Activated T-cell treated with anti-CD3 and anti-CD28 coated beads for 48 hours (primary cell): ENCODE measurements around the gene PHACTR3.

Source experiments
- DNase-seq: peaks from one replicate; pipeline ENCODE4 v3.0.0-alpha.2; 2020; ENCODE audit warnings: low read depth

Gene PHACTR3

DNA sequence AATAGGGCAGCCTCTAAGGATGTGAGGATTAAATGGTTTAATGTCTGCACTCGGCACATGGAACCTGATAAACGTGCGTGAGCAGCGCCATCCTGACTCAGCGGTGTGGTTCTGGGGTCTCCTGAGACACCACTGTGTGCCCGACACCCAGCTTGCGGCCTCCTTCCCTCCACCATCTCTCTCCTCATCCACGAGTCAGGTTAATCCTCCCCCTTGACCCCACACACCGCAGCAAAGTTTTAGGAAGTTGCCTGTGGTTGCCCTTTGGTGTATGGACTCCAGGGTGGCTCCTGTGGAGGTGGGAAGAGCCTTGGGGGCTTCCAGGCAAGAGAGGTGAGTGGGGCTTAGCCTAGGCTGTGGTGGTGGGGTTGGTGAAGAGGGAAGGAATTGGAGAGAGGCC, 68.2 kb downstream of the PHACTR3 start:
- no peak for DNase-seq

DNA sequence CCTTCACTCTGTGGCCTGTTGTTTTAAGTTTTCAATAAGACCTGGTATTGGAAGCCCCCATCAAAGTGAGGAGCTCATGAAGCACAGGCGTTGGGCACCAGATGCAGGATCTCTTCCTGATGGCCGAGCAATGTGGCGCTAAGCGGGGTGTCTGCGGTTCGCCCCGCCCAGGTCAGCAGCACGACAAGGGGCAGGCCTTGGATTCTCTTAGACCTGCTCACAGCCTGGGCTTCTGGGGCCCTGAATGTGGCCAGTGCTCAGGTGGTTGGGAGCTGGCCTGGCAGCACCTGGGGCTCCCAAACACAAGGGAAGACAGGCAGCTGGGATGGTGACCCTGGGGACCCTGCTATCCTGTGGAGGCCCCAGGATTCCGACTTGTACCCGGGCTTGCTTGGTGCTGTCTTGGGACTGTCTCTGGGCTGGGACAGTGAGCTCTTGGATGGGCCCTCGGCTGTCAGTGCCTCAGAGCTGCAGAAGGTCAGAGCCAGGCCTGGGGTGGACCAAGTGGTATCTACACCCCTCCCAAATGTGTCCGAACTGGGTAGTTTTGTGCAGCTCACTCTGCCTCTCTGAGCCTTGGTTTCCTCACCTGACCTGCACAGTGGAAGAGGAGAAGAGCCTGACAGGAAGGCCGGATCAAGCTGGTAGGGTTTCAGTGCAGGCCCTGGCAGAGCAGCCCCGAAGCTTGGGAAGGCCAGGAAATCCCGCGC, 69.1 kb downstream of the PHACTR3 start:
- DNase-seq = no peak

DNA sequence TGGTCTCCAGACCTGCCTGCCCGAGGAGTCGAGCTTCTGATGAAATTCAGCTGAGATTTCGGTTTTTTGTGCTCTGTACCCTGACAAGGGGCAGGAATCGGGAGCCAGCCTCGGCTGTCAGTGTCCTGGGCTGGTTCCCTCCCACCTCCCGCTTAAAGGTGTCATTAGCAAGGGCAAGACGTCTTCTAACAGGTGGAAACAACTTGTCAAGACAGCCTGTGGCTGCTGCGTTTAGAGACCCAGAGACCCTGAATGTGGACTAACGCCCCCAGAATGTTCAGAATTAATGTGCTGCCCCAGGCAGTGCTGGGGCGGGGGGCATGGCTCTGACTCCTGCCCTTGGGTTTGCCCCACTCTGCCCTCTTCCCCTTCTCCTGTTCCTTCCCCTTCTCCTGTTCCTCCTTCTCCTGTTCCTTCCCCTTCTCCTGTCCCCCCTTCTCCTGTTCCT, 69.7 kb downstream of the PHACTR3 start:
- DNase-seq = no peak

DNA sequence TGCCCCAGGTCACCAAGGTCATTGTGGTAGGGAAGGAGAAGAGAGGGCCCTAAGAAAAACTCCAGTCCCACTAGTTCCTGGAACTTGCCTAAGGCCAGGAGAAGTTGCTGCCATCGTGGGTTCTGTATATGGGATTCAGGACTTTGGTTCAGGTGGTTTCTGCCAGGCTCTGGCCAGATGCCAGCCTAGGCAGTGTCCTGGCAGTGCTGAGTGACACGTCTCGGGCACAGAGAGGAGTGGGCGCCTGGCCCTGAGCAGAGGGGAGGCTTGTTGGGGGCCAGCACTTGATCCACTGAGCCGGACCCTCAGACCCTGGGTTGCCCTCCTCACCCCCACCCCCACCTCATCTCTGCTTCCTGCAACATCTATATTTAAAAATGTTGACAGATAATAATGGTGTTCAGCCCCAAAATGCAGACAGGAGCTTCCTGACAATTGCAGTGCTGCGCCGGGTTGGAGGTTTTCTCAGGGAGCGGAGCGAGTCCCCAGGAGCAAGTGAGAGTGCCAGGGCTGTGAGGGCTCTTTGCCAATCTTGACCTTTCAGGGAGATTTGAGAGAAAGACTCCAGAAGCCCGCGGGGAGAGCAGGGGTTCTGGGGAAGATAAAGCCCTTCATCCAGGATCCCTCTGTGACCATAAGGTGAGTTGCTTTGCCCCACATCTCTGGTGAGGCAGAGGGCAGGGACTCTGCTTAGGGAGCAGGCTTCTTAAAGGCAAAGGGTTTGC, 71.9 kb downstream of the PHACTR3 start:
- no peak for DNase-seq

DNA sequence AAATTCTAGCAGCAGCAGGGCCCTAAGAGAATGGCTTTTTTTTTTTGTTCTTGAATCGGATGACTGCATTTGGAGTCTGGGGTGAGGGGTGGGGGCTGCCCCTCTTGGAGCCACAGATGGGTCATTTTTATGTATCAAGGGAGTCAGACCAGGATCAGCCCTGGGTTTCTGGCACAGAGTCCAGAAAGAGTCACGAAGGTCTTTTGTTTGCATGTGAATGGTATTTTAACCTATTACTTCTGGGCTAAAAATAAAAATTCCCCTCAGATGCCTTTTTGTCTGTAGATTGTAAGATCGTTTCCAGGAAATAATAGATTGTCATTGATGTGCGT, 72.5 kb downstream of the PHACTR3 start:
- DNase-seq = no peak

DNA sequence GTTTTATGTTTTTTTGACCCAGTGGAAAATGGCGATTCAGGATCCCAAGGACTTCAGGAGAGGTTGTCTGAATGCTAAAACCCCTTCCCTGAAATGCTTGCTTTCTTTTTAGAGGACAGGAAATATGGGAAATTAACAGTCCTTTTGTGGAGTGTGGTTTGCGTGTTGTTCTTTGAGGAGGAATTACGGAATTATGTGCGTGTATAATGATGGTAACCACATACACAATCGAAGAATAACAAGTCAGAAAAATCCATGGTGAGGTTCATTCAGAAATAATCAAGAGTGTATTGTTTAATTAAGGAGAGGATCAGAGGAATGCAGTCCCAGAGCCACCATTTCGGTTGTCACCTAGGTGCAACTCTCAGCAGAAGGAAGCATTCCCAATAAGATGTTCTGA, 73.2 kb downstream of the PHACTR3 start:
- no peak for DNase-seq

DNA sequence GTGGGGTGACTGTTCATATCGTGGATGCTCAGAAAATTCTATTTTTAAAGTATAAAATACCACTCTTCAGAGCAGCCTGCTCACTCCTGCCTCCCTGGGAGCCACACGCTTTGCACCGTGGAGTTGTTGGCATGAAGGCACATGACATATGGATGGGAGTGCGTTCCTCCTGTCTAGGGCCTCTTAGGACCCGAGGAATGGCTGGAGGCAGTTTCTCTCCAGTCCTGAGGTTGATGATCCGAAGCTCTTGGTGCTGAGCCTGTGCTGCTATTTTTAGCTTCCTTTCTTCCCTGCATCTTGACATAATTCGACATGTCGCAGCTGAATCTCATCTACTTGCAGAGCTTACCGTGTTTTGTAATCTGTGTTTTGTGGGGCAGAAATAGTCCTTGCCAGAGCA, 73.9 kb downstream of the PHACTR3 start:
- no peak for DNase-seq

DNA sequence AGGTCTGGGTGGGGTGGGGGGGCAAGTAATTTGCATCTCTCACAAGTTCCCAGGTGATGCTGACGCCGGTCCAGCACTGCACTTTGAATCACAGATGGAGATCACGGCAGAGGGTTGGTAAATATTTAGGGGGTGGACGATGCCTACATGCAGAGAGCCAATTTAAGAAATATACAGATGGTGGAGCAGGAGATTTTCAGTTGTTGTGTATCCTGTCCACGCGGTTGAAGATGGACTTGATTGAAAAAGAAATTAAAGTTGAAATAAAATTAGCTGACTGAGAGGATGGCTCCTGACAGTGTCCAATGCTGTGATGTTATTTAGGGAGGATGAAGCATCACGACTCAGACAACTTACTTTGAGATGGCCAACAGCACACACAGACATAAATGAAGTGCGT, 74.6 kb downstream of the PHACTR3 start:
- no peak for DNase-seq

DNA sequence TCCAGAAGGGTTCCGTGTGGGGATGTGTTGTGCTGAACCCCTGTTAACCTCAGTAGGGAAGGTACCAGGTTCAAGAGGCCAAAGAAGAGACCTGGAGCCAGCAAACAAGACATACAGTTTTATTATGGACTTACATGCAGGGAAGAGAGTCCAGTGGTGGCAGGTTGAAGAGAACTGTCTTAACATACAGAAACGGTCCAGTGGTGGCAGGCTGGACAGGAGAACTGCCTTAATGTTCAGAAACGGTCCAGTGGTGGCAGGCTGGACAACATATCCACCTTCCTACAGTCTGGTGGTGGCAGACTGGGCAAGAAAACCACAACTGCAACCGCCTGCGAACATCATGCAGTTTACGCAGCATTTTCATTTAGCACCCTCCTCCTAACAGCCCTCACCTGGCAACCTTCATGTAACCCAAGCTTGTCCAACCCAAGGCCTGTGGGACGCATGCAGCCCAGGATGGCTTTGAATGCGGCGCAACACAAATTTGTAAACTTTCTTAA, 75.9 kb downstream of the PHACTR3 start:
- no peak for DNase-seq

DNA sequence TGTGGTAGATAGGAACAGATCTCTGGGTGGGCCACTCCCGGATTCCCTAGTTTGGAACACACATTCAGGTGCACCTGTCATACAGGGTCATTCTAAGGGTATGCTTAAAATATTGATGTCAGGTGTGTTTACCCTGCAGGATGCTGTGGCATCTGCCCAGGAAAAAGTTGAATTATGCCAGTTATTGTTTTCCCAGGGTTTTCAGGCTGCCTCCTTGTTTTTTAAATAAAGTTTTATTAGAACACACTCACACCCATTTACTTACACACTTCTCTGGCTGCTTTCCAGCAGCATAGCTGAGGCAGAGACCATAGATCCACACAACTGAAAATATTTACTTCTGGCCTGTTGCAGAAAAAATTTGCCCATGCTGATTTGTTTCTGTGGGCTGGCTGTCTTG, 76.5 kb downstream of the PHACTR3 start:
- no peak for DNase-seq

DNA sequence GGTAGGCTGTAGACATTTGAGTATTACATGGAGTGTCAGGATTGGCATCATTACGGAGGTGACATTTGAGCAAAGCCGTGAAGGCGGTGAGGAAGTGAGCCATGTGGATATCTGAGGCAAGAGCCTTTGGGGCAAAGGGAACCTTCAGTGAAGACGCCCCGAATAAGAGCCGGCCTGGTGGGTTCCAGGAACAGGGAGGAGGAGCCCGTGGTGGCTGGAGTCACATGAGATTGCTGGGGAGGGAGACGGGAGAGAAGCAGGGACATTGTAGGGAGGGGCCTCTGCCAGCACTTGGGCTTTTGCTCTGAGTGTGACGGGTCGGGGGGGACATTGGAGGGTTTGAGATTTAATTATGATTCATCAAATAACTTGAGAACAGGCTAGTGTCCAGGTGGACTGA, 78.3 kb downstream of the PHACTR3 start:
- DNase-seq = no peak

DNA sequence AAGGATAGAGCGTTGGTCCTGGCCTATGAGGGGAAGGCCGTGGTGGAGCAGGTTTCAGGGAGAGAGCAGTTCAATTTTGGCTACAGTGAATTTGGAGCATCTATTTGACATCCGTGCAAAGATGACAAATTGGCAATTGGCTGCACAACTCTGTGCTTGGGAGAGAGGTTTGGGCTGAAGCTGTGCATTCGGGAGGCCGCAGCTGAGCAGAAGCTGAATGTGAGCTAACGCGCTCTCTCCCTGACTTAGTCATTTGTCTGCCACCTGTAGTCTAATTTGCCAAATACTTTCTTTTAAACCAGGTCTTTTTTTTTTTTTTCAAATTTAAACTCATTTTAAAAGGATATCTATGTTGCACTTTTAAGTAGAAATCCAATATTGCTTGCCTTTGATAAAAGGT, 78.8 kb downstream of the PHACTR3 start:
- DNase-seq = no peak

DNA sequence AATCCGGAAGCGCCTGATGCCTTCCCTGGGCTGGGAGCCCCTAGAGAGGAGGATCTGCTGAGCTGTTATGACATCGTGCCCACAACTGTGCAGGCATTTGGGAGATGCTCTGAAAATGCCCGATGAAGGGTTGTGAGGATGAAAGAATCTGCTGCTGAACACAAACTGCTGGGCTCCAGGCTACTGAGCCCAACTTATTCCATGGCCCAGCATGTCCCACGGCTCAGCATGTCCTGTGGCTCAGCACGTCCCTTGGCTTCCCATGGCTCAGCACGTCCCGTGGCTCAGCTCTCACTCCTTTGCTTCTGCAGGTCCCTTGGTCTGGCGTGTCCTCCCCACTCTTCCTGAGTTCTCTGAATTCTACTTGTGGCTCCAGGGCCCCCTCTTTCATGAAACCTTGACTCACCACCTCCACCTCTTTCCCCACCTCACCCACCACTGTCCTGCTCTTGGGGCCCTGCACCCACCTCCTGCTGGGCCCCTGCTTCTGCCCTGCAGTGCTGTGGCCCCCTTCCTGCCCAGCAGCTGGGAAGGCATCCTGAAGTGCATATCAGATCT, 80.4 kb downstream of the PHACTR3 start:
- DNase-seq = no peak

DNA sequence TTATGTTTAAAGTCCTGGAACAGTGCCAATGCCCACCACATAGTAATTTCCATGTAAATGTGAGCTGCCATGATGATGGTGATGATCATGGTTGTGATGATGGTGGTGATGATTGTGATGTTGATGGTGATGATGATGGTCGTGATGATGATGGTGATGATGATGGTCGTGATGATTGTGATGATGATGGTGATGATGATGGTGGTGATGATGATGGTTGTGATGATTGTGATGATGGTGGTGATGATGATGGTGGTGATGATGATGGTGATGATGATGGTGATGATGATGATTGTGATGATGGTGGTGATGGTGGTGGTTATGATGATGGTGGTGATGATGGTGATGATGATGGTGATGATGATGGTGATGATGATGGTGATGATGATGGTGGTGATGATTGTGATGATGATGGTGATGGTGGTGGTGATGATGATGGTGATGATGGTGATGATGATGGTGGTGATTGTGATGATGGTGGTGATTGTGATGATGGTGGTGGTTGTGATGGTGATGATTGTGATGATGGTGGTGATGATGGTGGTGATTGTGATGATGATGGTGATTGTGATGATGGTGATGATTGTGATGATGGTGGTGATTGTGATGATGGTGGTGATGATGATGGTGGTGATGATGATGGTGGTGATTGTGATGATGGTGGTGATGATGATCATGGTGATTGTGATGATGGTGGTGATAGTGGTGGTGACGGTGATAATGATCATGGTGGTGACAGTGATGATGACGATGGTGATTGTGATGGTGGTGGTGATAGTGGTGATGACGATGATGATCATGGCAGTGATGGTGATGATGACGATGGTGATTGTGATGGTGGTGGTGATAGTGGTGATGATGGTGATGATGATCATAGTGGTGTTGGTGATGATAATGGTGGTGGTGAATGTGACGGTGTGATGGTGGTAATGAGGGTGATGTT, 82.3 kb downstream of the PHACTR3 start:
- no peak for DNase-seq

DNA sequence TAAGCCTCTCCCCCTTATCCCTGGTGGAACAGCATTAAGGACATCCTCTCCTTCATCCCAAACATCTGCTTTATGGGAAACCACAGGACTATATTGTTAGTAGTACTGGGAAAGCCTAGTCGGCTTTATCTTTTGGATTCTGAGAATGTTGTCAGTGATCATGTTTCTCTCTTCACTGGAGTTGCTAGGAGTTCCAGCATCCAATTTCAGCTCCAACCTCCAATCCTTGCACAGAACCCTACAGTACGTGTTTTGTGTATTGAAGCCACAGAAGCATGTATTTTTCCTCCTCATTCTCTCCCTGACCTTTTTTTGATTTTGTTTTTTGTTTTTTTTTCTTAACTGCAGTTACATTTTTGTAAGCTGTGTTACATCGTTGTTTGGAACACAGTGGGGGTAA, 84.0 kb downstream of the PHACTR3 start:
- DNase-seq = no peak

DNA sequence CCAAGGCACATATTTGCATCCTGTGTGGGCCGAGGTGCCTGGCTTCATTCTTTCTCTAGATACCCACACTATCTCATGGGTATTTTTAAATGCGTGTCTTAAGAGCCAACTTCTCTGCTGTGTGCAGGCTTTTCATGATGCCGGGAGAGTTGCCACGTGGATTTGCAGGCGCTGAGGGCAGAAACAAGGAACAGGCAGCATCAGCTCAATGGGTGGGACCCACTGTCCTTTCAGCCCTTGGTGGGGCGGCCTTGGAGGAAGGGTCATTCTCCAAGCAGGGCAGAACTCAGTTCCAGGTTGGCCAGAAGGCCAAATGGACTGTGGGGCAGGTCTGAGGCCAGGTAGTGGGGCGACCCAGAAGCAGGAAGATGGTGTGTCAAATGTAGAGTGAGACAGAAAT, 84.7 kb downstream of the PHACTR3 start:
- DNase-seq = no peak

DNA sequence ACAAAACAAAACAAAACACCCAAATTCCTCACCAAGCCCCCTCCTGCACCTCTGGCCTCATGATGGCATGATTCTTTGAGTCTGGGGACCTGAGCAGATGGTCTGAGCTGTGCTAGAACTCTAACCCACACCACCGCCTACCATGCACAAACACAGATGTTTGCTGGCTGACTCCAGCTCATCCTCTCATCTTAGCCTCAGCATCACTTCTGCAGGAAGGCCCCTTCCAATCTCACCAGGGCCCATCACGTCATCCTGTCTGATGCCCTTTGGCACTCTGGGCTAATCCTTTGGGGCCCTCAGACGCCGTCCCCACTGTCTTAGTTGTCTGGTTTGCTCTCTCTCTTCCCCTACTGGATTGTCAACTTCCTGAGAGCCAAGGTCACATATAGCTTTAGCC, 85.8 kb downstream of the PHACTR3 start:
- DNase-seq = no peak

DNA sequence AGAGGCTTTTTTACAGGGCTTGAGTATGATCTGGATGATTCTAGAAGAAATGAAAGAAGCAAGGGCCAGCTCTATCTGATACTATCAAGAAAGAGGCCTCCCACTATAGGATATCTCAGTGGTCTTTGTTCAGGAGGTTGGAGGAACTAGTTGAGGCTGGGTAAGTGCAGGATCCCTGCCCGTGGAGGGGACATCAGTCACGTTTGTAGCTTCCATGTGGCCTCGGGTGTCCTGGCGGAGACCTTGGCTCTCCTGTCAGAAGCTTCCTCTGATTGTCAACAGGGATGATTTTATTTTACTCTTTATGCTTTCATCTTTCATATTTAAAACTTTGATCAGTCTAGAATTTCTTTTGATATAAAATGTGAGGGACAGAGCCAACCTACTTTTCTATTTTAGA, 86.6 kb downstream of the PHACTR3 start:
- DNase-seq = no peak

DNA sequence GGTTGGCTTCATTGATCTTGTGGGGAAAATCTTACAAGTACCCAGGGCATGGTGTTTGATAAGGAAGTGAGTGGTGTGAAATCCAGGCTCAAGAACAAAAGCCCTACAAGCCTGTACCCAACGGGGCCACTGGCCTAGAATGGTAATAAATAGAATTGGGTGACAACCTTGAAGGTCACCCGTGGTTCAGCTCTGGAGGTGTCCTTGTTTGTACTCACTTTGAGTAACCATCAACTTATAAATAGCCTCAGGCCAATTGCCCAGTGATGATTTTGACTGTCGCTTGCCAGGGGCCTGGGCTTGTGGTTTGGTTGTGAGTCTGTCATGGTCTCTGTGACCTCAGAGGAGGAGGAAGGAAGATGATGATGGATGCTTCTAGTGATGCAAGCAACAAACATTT, 87.8 kb downstream of the PHACTR3 start:
- no peak for DNase-seq

DNA sequence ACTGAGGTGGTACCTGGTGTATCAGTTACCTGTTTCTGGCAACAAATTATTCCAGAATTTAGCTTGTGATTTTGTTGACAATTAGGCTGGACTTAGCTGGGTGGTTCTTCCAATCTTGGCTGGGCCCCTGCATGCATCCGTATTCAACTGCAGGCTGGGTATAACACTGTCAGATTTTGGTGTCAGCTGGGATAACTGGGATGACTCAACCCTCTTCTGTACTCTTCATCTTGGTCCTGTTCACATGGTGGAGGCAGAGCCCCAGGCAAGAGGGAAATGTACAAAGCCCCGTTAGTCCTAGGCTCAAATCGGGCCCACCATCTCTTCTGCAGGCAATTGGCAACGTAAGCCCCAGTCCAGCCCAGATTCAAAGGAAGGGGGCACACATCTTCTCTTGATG, 89.2 kb downstream of the PHACTR3 start:
- no peak for DNase-seq

DNA sequence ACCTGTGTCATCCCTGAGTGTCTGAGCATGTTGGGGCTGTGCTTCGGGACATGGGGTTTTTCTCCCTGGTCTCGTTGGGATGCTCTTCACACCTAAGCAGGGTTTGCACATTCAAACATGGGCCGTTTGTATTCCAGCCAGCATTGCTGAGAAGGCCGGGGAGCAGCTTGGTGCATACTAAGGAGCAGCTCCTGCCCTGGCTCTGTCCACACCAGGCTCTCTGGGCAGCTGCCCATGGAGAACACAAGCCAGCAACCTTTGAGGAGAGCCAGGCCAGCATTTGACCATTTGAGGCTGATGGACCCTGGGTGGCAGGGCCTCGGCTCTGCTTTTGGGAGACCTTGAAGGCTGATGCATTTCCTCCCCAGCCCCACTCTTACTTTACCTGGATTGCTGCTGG, 92.1 kb downstream of the PHACTR3 start:
- no peak for DNase-seq

DNA sequence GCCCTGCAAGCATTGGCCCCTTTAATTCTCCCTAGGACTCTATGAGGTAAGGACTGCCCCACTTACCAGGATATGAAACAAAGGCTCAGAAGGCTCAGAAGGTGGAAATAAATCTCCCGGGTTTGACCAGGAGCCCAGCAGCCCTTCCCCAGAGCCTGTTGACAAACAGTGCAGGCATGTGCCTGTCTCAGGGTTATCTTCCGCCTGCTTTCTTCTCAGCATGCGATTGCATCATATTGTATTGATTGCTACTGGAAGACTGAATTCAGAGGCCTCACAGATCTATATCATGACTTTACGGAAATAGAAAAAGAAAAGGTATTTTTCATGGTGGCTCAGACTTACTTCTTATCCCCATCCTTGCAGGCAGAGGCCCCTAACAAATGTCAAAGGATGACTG, 92.7 kb downstream of the PHACTR3 start:
- no peak for DNase-seq
